ENCODE results near the gene SMIM9. TPM values are rescaled to one million over a fixed set of nuclear protein-coding genes. Genes with fewer than 3 reads are reported as not detected.
"Not testable (repeated sequence)": the region's sequence is repeated elsewhere in the genome, so short reads cannot be mapped to it uniquely, and the experiment has no call there.

SMIM9 gene
- total RNA-seq (under 1 TPM in 1 of 2 donors, not detected in 1; 0.28 TPM), polyA plus RNA-seq (not detected)
- long read RNA-seq, donor 1: 0 reads
- long read RNA-seq, donor 2: 0 reads
- long read RNA-seq, donor 3: 0 reads
- long read RNA-seq, donor 4: 0 reads
- long read RNA-seq, donor 5: 0 reads

DNA sequence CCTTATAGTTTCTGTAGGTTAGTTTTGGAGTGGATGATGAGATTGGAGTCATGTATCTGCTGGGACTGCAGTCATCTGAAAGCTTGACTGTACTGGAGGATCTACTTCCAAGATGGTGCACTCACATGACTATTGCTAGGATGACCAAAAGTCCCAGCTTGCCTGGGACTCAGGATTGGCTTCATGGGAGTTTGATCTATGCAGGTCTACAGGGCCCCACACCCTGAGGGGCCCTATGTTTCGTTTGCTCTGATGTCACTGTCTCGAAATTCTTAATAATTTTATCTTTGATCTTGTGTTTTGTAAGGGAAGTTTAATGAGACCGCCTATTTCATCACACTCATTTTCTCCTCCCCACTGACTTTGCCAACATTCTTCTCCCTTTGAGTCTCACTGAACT is at the start of gene SMIM9:
Gene SMIM9 (minus strand): TSS at position 101 of the 400 bp plus-strand sequence. CDS start 3,806 bp downstream, outside the sequence.
- Histone ChIP-seq H3K36me3 (ENCODE audit: control insufficient read depth in 4 of 4, insufficient read depth in 4 of 4, low read length in 4 of 4) (no peaks in the 10 kb centered on the region), H3K9me3 (ENCODE audit: control insufficient read depth in 4 of 4, insufficient read depth in 3 of 4, low read length in 3 of 4) (peaks cover 0 to 3% (median 0%) of the 10 kb centered on the region in 4 donors), H3K27ac (ENCODE audit: low read depth in 1 of 2, low read length in 1 of 2) (no peak within 1 kb of the TSS), H3K27me3 (ENCODE audit: control insufficient read depth in 3 of 3, insufficient read depth in 3 of 3, low read length in 2 of 3) (peaks cover 0 to 3% (median 2%) of the 10 kb centered on the region in 3 donors), H3K4me1 (ENCODE audit: control insufficient read depth in 5 of 5, insufficient read depth in 5 of 5, low read length in 5 of 5) (no peaks in the 10 kb centered on the region), H3K9ac (ENCODE audit: insufficient read depth in 1 of 2, low read length in 2 of 2) (no peak within 1 kb of the TSS), H3K4me3 (no peak within 1 kb of the TSS)
- DNase-seq: peak in 1 of 3 donors; percentile 6
- ATAC-seq (ENCODE audit: insufficient read depth, low FRiP score): no peak
- TF ChIP-seq, protein P1, sequence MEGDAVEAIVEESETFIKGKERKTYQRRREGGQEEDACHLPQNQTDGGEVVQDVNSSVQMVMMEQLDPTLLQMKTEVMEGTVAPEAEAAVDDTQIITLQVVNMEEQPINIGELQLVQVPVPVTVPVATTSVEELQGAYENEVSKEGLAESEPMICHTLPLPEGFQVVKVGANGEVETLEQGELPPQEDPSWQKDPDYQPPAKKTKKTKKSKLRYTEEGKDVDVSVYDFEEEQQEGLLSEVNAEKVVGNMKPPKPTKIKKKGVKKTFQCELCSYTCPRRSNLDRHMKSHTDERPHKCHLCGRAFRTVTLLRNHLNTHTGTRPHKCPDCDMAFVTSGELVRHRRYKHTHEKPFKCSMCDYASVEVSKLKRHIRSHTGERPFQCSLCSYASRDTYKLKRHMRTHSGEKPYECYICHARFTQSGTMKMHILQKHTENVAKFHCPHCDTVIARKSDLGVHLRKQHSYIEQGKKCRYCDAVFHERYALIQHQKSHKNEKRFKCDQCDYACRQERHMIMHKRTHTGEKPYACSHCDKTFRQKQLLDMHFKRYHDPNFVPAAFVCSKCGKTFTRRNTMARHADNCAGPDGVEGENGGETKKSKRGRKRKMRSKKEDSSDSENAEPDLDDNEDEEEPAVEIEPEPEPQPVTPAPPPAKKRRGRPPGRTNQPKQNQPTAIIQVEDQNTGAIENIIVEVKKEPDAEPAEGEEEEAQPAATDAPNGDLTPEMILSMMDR (IDR thresholded peaks at IDR 0.05; ENCODE audit: control extremely low read depth, extremely low read depth): no peak
- WGBS, 2 donors: 44 to 76% methylated on average over 3 of the region's 3 CpGs

GRCh38 chrX:154884069-154884468 is 49.6 kb upstream of the SMIM9 start:
- H3K36me3 ChIP-seq (ENCODE audit: control insufficient read depth in 4 of 4, insufficient read depth in 4 of 4, low read length in 4 of 4); H3K9ac ChIP-seq (ENCODE audit: insufficient read depth in 1 of 2, low read length in 2 of 2); H3K27me3 ChIP-seq (ENCODE audit: control insufficient read depth in 3 of 3, insufficient read depth in 3 of 3, low read length in 2 of 3); H3K27ac ChIP-seq (ENCODE audit: low read depth in 1 of 2, low read length in 1 of 2); ATAC-seq (ENCODE audit: insufficient read depth, low FRiP score); DNase-seq; H3K9me3 ChIP-seq (ENCODE audit: control insufficient read depth in 4 of 4, insufficient read depth in 3 of 4, low read length in 3 of 4); H3K4me1 ChIP-seq (ENCODE audit: control insufficient read depth in 5 of 5, insufficient read depth in 5 of 5, low read length in 5 of 5); H3K4me3 ChIP-seq: not testable (repeated sequence)
- no CpG with 5 or more reads among the region's 8 CpGs for WGBS, 2 donors

- TF ChIP-seq, protein P1 (IDR thresholded peaks at IDR 0.05; ENCODE audit: control extremely low read depth, extremely low read depth): no peak
- Histone ChIP-seq H3K36me3 (ENCODE audit: control insufficient read depth in 4 of 4, insufficient read depth in 4 of 4, low read length in 4 of 4) (no peaks in the 10 kb centered on the region), H3K27me3 (ENCODE audit: control insufficient read depth in 3 of 3, insufficient read depth in 3 of 3, low read length in 2 of 3) (no peaks in the 10 kb centered on the region), H3K4me1 (ENCODE audit: control insufficient read depth in 5 of 5, insufficient read depth in 5 of 5, low read length in 5 of 5) (no peaks in the 10 kb centered on the region), H3K9ac (ENCODE audit: insufficient read depth in 1 of 2, low read length in 2 of 2) (no peak overlapping the region), H3K4me3 (no peak overlapping the region), H3K9me3 (ENCODE audit: control insufficient read depth in 4 of 4, insufficient read depth in 3 of 4, low read length in 3 of 4) (peaks cover 0 to 4% (median 0%) of the 10 kb centered on the region in 4 donors), H3K27ac (ENCODE audit: low read depth in 1 of 2, low read length in 1 of 2) (no peak overlapping the region)
- no peak for DNase-seq
- WGBS, 2 donors: 57 to 74% methylated on average over 2 of the region's 2 CpGs
- ATAC-seq (ENCODE audit: insufficient read depth, low FRiP score): no peak
These were observed 38.9 kb upstream of the SMIM9 start for GRCh38 chrX:154873329-154873728.

DNA sequence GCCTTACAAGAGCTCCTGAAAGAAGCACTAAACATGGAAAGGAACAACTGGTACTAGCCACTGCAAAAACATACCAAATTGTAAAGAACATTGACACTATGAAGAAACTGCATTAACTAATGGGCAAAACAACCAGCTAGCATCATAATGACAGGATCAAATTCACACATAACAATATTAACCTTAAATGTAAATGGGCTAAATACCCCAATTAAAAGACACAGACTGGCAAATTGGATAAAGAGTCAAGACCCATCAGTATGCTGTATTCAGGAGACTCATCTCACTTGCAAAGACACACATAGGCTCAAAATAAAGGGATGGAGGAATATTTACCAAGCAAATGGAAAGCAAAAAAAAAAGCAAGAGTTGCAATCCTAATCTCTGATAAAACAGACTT is 34.1 kb upstream of the SMIM9 start:
- not testable (repeated sequence) for H3K4me3 ChIP-seq; H3K9ac ChIP-seq (ENCODE audit: insufficient read depth in 1 of 2, low read length in 2 of 2); H3K27ac ChIP-seq (ENCODE audit: low read depth in 1 of 2, low read length in 1 of 2); DNase-seq; H3K36me3 ChIP-seq (ENCODE audit: control insufficient read depth in 4 of 4, insufficient read depth in 4 of 4, low read length in 4 of 4); H3K4me1 ChIP-seq (ENCODE audit: control insufficient read depth in 5 of 5, insufficient read depth in 5 of 5, low read length in 5 of 5); ATAC-seq (ENCODE audit: insufficient read depth, low FRiP score); H3K27me3 ChIP-seq (ENCODE audit: control insufficient read depth in 3 of 3, insufficient read depth in 3 of 3, low read length in 2 of 3); H3K9me3 ChIP-seq (ENCODE audit: control insufficient read depth in 4 of 4, insufficient read depth in 3 of 4, low read length in 3 of 4)
